H1 (cell line): Measurements from ENCODE around the gene SLC16A6. TPM values are rescaled to one million over a fixed set of nuclear protein-coding genes. Genes with fewer than 3 reads are reported as not detected.

Experiments used
- CTCF ChIA-PET: fragments of 300-600 bp; sonication (Branson Sonifier 250); formaldehyde crosslinking; loops from one replicate; lab custom pipeline; 2021; ENCODE audit not compliant: partially characterized antibody; lab: Charles Lee
- POLR2A ChIA-PET: fragments of 300-600 bp; sonication (Branson Sonifier 250); formaldehyde crosslinking; loops from one replicate; lab custom pipeline; 2021; ENCODE audit warnings: inconsistent platforms; ENCODE audit not compliant: partially characterized antibody; lab: Charles Lee
- DNase-seq, 2 experiments: peaks; one replicate each; pipeline versions ENCODE4 v3.0.0 to v3.0.0-alpha.2; 2010 to 2022; ENCODE audit warnings: low spot score in 2 of 2, low read depth in 1 of 2, mixed read lengths in 1 of 2
- FAIRE-seq: peaks from 2 replicates; lab custom pipeline; 2011; peaks lifted over from hg19 to GRCh38; lab: Jason Lieb, UNC
- H2AFZ ChIP-seq: 2 replicates; pipeline ENCODE4 v1.8.1; 2012; ENCODE audit warnings: low read length, inconsistent platforms
- H2AK5ac ChIP-seq: 2 replicates; pipeline ENCODE4 v1.6.1; 2013; ENCODE audit warnings: low read depth, low read length
- H2BK120ac ChIP-seq: replicated peaks from 2 replicates; pipeline ENCODE3; 2013; ENCODE audit warnings: low read depth, low read length, inconsistent platforms
- H2BK12ac ChIP-seq: 2 replicates; pipeline ENCODE4 v1.6.1; 2013; ENCODE audit warnings: low read depth, low read length
- H2BK15ac ChIP-seq: 2 replicates; pipeline ENCODE4 v1.6.1; 2013; ENCODE audit warnings: low read length
- H2BK20ac ChIP-seq: 2 replicates; pipeline ENCODE4 v1.6.1; 2013; ENCODE audit warnings: low read length
- H2BK5ac ChIP-seq: 2 replicates; pipeline ENCODE4 v1.6.1; 2013; ENCODE audit warnings: low read depth, low read length
- H3K14ac ChIP-seq: 2 replicates; pipeline ENCODE4 v1.6.1; 2013; ENCODE audit warnings: inconsistent platforms; ENCODE audit not compliant: insufficient read length
- H3K18ac ChIP-seq: 2 replicates; pipeline ENCODE4 v1.6.1; 2013; ENCODE audit warnings: low read length; ENCODE audit errors: extremely low read depth
- H3K23ac ChIP-seq: 2 replicates; pipeline ENCODE4 v1.6.1; 2013; ENCODE audit warnings: inconsistent platforms; ENCODE audit not compliant: insufficient read length
- H3K23me2 ChIP-seq: 2 replicates; pipeline ENCODE4 v1.6.1; 2013; ENCODE audit warnings: low read depth, low read length
- H3K27ac ChIP-seq: 2 replicates; pipeline ENCODE4 v1.6.1; 2011; ENCODE audit warnings: low read depth, low read length, inconsistent platforms
- H3K27me3 ChIP-seq, 4 experiments: replicated peaks in 1 of 4; 1 replicate in 1 of 4; 2 replicates in 3 of 4; pipeline versions ENCODE4 v1.6.1 to v1.8.1; 2011 to 2013; ENCODE audit warnings: low read length in 3 of 4, mild to moderate bottlenecking in 3 of 4, inconsistent platforms in 2 of 4, mixed read lengths in 2 of 4, moderate library complexity in 1 of 4; ENCODE audit not compliant: control insufficient read depth in 3 of 4, insufficient read depth in 3 of 4; ENCODE audit errors: extremely low read depth in 1 of 4
- H3K36me3 ChIP-seq, 4 experiments: 2 replicates each; pipeline versions ENCODE4 v1.6.1 to v1.8.1; 2011 to 2013; ENCODE audit warnings: mild to moderate bottlenecking in 4 of 4, low read length in 3 of 4, moderate library complexity in 2 of 4, control low read depth in 1 of 4, inconsistent platforms in 1 of 4; ENCODE audit not compliant: insufficient read depth in 4 of 4, control insufficient read depth in 2 of 4
- H3K4ac ChIP-seq: replicated peaks from 2 replicates; pipeline ENCODE3; 2013; ENCODE audit warnings: low read length, low read depth, mixed read lengths, inconsistent platforms; ENCODE audit not compliant: insufficient read length
- H3K4me1 ChIP-seq, 4 experiments: replicated peaks in 1 of 4; 1 replicate in 1 of 4; 2 replicates in 3 of 4; pipeline versions ENCODE4 v1.6.1 to v1.8.1; 2011 to 2013; ENCODE audit warnings: low read length in 3 of 4, inconsistent platforms in 2 of 4, mixed read lengths in 1 of 4; ENCODE audit not compliant: insufficient read depth in 4 of 4, control insufficient read depth in 3 of 4
- H3K4me2 ChIP-seq, 2 experiments: 2 replicates each; pipeline versions ENCODE4 v1.6.1 to v1.8.1; 2011 to 2013; ENCODE audit warnings: low read depth in 2 of 2, low read length in 2 of 2, control low read depth in 1 of 2, inconsistent platforms in 1 of 2, mild to moderate bottlenecking in 1 of 2; ENCODE audit not compliant: insufficient read depth in 1 of 2
- H3K4me3 ChIP-seq, 4 experiments: fragments of 200-600, 300-600 bp in 1 of 4; sonication (generic), shearing (Covaris generic), sonication (Bioruptor Twin) in 1 of 4; 2 replicates each; pipeline versions ENCODE4 v1.5.1 to v1.8.1; 2011 to 2016; ENCODE audit warnings: low read length in 4 of 4, low read depth in 3 of 4, control low read depth in 2 of 4, inconsistent platforms in 2 of 4, mild to moderate bottlenecking in 2 of 4, mixed read lengths in 1 of 4, moderate library complexity in 1 of 4; ENCODE audit not compliant: insufficient read depth in 2 of 4; ENCODE audit errors: extremely low read depth in 1 of 4
- H3K56ac ChIP-seq: replicated peaks from 2 replicates; pipeline ENCODE3; 2013; ENCODE audit warnings: low read depth, mild to moderate bottlenecking, mixed read lengths, low read length, inconsistent platforms; ENCODE audit not compliant: insufficient read length
- H3K79me1 ChIP-seq: 2 replicates; pipeline ENCODE4 v1.6.1; 2013; ENCODE audit warnings: low read depth, low read length, control low read depth
- H3K79me2 ChIP-seq, 2 experiments: 2 replicates each; pipeline versions ENCODE4 v1.6.1 to v1.8.1; 2012 to 2013; ENCODE audit warnings: low read length in 2 of 2, mild to moderate bottlenecking in 2 of 2, inconsistent platforms in 1 of 2; ENCODE audit not compliant: insufficient read depth in 2 of 2, control insufficient read depth in 1 of 2
- H3K9ac ChIP-seq, 4 experiments: replicated peaks in 1 of 4; 1 replicate in 1 of 4; 2 replicates in 3 of 4; pipeline versions ENCODE4 v1.6.1 to v1.8.1; 2011 to 2013; ENCODE audit warnings: low read depth in 3 of 4, low read length in 3 of 4, control low read depth in 2 of 4, mild to moderate bottlenecking in 2 of 4, moderate library complexity in 2 of 4, inconsistent platforms in 1 of 4; ENCODE audit errors: extremely low read depth in 1 of 4
- H3K9me3 ChIP-seq, 2 experiments: 2 replicates each; pipeline versions ENCODE4 v1.6.1 to v1.8.1; 2012 to 2013; ENCODE audit warnings: mild to moderate bottlenecking in 2 of 2, moderate library complexity in 2 of 2, control low read depth in 1 of 2, inconsistent platforms in 1 of 2, low read depth in 1 of 2, low read length in 1 of 2, mixed read lengths in 1 of 2; ENCODE audit not compliant: insufficient read depth in 2 of 2
- H4K20me1 ChIP-seq, 2 experiments: replicated peaks in 1 of 2; 2 replicates each; pipeline versions ENCODE3 to v1.8.1; 2011 to 2013; ENCODE audit warnings: inconsistent platforms in 2 of 2, low read length in 2 of 2, mild to moderate bottlenecking in 1 of 2; ENCODE audit not compliant: insufficient read depth in 2 of 2, control insufficient read depth in 1 of 2
- H4K5ac ChIP-seq: 2 replicates; pipeline ENCODE4 v1.6.1; 2013; ENCODE audit warnings: low read length, low read depth, mixed read lengths, inconsistent platforms; ENCODE audit not compliant: insufficient read length
- H4K8ac ChIP-seq: 2 replicates; pipeline ENCODE4 v1.8.0; 2013; ENCODE audit warnings: mild to moderate bottlenecking, moderate library complexity, low read length, inconsistent platforms; ENCODE audit not compliant: insufficient read depth; ENCODE audit errors: extremely low read depth
- H4K91ac ChIP-seq: replicated peaks from 2 replicates; pipeline ENCODE3; 2013; ENCODE audit warnings: low read length, mixed read lengths, inconsistent platforms; ENCODE audit not compliant: insufficient read length
- ASH2L ChIP-seq: fragments of 200-600, 300-600 bp; sonication (generic); IDR thresholded peaks from one replicate; pipeline ENCODE4 v1.7.1; 2017; ENCODE audit warnings: low read length
- ATF2 ChIP-seq: IDR thresholded peaks from 2 replicates; pipeline ENCODE4 v1.6.1; 2012; ENCODE audit warnings: low read length, inconsistent platforms
- BACH1 ChIP-seq: IDR thresholded peaks from 2 replicates; pipeline ENCODE4 v1.6.1; 2012; ENCODE audit warnings: low read length, improper control_type of control experiment
- EGR1 ChIP-seq: IDR thresholded peaks from 2 replicates; pipeline ENCODE4 v1.6.1; 2011; ENCODE audit warnings: low read depth, low read length, borderline replicate concordance
- HDAC2 ChIP-seq, 2 experiments: fragments of 300-600 bp in 1 of 2; sonication (generic) in 1 of 2; IDR thresholded peaks; 2 replicates each; pipeline ENCODE4 v1.6.1; 2011 to 2012; ENCODE audit warnings: low read depth in 2 of 2, low read length in 2 of 2, mild to moderate bottlenecking in 2 of 2, moderate library complexity in 2 of 2, borderline replicate concordance in 1 of 2, inconsistent platforms in 1 of 2
- POLR2AphosphoS5 ChIP-seq: IDR thresholded peaks from 2 replicates; pipeline ENCODE4 v1.6.1; 2011; ENCODE audit warnings: low read depth, low read length
- SAP30 ChIP-seq: fragments of 300-600 bp; sonication (generic); IDR thresholded peaks from 2 replicates; pipeline ENCODE4 v1.7.1; 2012; ENCODE audit warnings: low read length, moderate library complexity, mild to moderate bottlenecking, inconsistent platforms; ENCODE audit not compliant: insufficient read depth, insufficient replicate concordance
- SIN3A ChIP-seq, 2 experiments: IDR thresholded peaks in 1 of 2; conservative IDR thresholded peaks in 1 of 2; 2 replicates each; pipeline ENCODE4 v1.6.1; 2011 to 2012; ENCODE audit warnings: low read length in 2 of 2, improper control_type of control experiment in 1 of 2, low read depth in 1 of 2, mild to moderate bottlenecking in 1 of 2
- SIRT6 ChIP-seq: IDR thresholded peaks from one replicate; pipeline ENCODE4 v1.7.1; 2012; ENCODE audit warnings: low read length, inconsistent platforms
- WGBS, 2 experiments: shearing (Covaris generic) in 1 of 2; methylation state at CpG; one replicate each; pipeline versions ENCODE4 v1.1.6 to v1.1.7; 2013 to 2015; ENCODE audit warnings: low lambda C conversion rate in 2 of 2, mixed read lengths in 2 of 2, inconsistent platforms in 1 of 2, low coverage in 1 of 2, missing lambda C conversion rate in 1 of 2; ENCODE audit not compliant: insufficient replicate concordance in 2 of 2, insufficient coverage in 1 of 2, insufficient read length in 1 of 2; ENCODE audit errors: extremely low coverage in 1 of 2, missing lambda C conversion rate in 1 of 2; 5-methylcytosine and 5-hydroxymethylcytosine counted together
- polyA plus RNA-seq, 7 experiments: library from polyadenylated mRNA; depleted of rRNA in 3 of 7; stranded (reverse) in 5 of 7; unstranded in 2 of 7; fragments of >200 nt in 5 of 7; fragments of 200-250 nt in 2 of 7; gene quantifications; 1 replicate in 5 of 7; 2 replicates in 1 of 7; 4 replicates in 1 of 7; pipeline versions ENCODE4 v1.2.1 to v1.2.3, GENCODE V29; 2011 to 2013; ENCODE audit warnings: missing spikeins in 2 of 7, mixed read lengths in 2 of 7
- total RNA-seq: library from RNA; stranded (reverse); fragmentation: NEBNext Ultra II Directional; extraction: Animal tissue kit (Norgen Biotek cat#: 25700); gene quantifications from 2 replicates; pipeline ENCODE4 v1.2.1, GENCODE V29; 2021

SLC16A6 gene
- total and polyA plus RNA-seq, 2 of the 8 experiments (the other 6 are each of a cell fraction or from before 2014, with no cell fraction given) = 0.17 to 0.22 TPM

DNA sequence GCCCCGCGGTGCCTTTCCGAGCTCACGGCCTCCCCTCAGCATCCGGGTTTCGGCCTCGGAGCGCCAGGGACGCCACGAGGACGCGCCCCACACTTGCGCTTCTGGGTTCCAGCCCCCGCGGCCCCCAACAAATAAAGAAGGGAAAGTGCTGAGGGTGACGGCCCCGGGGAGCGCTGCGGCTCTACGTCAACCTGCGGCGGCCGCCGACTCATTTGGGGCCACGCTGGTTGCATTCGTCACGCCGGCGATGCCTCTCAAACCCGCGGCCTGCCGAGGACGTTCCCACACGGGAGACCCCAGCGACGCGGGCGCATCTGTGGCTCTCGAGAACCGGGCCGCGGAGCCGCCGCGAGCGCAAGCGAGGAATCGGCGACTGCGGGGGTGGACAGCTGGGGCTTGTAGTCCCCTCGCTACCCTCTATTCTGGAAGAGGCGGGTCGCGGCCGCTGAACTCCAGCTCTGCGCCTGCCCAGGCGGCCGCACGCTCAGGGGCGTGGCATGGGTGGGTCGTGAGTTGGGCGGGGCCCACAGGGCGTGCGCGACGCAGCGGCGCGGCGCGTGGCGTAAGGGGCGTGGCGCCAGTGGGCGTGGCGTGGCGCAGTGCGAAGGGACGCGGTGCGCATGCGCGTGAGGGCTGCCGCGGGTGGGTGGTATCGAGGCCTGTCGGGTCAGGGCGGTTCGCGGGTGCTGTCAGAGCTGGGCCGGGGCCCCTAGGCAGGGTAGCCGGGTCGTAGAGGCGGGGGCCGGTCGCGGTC, 43.3 kb downstream of the SLC16A6 start, which contains the start of gene AMZ2:
TSS of gene AMZ2 (plus strand) at position 599 of the 754 bp plus-strand sequence. CDS start 2,145 bp downstream, outside the sequence.
- ChIA-PET CTCF (interaction anchor here (1.0 to 3.6 kb wide), 5 partner anchors 47 to 189 kb away, joined by 3 to 18 read pairs (median 5); no protein-coding TSS in a partner anchor), POLR2A (interaction anchor here (0.6 to 3.0 kb wide), 11 partner anchors 10 to 213 kb away, joined by 3 to 10 read pairs (median 3); partner anchors contain the start of gene WIPI1)
- peak within 1 kb of the TSS; percentile 90; the same call in 1 of the 2 replicates for H2AFZ ChIP-seq
- H2BK12ac ChIP-seq = no peak within 1 kb of the TSS
- H3K36me3 ChIP-seq = peaks cover 0 to 7% (median 0%) of the 10 kb centered on the region in 4 experiments; a peak in 3 of 8 replicates
- H3K27ac ChIP-seq = peak within 1 kb of the TSS; percentile 77
- H3K14ac ChIP-seq = no peak within 1 kb of the TSS
- H3K9ac ChIP-seq = peak within 1 kb of the TSS; percentile 62 to 84 (median 74); a peak in 6 of 7 replicates
- peak within 1 kb of the TSS; percentile 75 to 88 (median 78) for H3K4me3 ChIP-seq
- FAIRE-seq (no peak), DNase-seq (peak; percentile 68 to 98)
- no peaks in the 10 kb centered on the region for H3K79me2 ChIP-seq
- peak within 1 kb of the TSS; percentile 90 for H3K56ac ChIP-seq
- H2BK5ac ChIP-seq = peak within 1 kb of the TSS; percentile 85; the same call in 1 of the 2 replicates
- no peak within 1 kb of the TSS for H2BK15ac ChIP-seq
- H4K91ac ChIP-seq = peak within 1 kb of the TSS; percentile 65
- no peak within 1 kb of the TSS for H2BK120ac ChIP-seq
- H3K4ac ChIP-seq = peak within 1 kb of the TSS; percentile 21
- no peaks in the 10 kb centered on the region for H4K20me1 ChIP-seq
- no peak within 1 kb of the TSS for H2AK5ac ChIP-seq
- H3K23me2 ChIP-seq = peaks cover 2% of the 10 kb centered on the region; the same call in 1 of the 2 replicates
- no peak within 1 kb of the TSS for H3K23ac ChIP-seq
- H3K27me3 ChIP-seq = no peaks in the 10 kb centered on the region
- no peaks in the 10 kb centered on the region for H3K79me1 ChIP-seq
- H4K8ac ChIP-seq = peak within 1 kb of the TSS; percentile 94
- H3K18ac ChIP-seq = peak within 1 kb of the TSS; percentile 78
- H3K4me1 ChIP-seq = no peaks in the 10 kb centered on the region; a peak in 2 of 7 replicates
- H3K9me3 ChIP-seq = no peaks in the 10 kb centered on the region
- peak within 1 kb of the TSS; percentile 67 to 77 for H3K4me2 ChIP-seq
- H4K5ac ChIP-seq = peak within 1 kb of the TSS; percentile 91
- H2BK20ac ChIP-seq = no peak within 1 kb of the TSS
- 2% methylated on average over 80 of the region's 97 CpGs; no CpG with 5 or more reads in 1 of the 2 experiments for WGBS, 2 experiments
- TF ChIP-seq BACH1 = peak; percentile 84
- peak; percentile 96 for TF ChIP-seq EGR1
- peak; percentile 13 to 75; a peak in 2 of 4 replicates for TF ChIP-seq SIN3A (conservative IDR thresholded peaks at IDR 0.05 in 1 of 2, IDR thresholded peaks at IDR 0.05 in 1 of 2; ENCODE audit: low read depth in 1 of 2, low read length in 2 of 2)
- TF ChIP-seq HDAC2 (IDR thresholded peaks at IDR 0.05; ENCODE audit: borderline replicate concordance in 1 of 2, low read depth in 2 of 2, low read length in 2 of 2) = 0 out of 4 replicates have a peak, but pooled peaks have one; percentile 60 to 68
- TF ChIP-seq ASH2L = peak; percentile 73
- no peak for TF ChIP-seq ATF2
- TF ChIP-seq POLR2AphosphoS5 = peak; percentile 62; the same call in 1 of the 2 replicates
- TF ChIP-seq SIRT6 = no peak
- TF ChIP-seq SAP30 = no peak
